ENCODE results near the gene SIGLEC5. TPM values are rescaled to one million over a fixed set of nuclear protein-coding genes. Genes with fewer than 3 reads are reported as not detected.

The SIGLEC5 gene
- polyA plus RNA-seq, 1 of the 3 experiments (the other 2 are of a cell fraction): not detected

GRCh38 chr19:51595190-51596175 is 34.7 kb downstream of the SIGLEC5 start:
- Histone ChIP-seq H3K4me2 (peak overlapping the region; percentile 93), H2AFZ (ENCODE audit: low read depth) (0 out of 2 replicates have a peak overlapping the region, but pooled peaks have one; percentile 97), H3K9ac (no peak overlapping the region), H3K4me1 (ENCODE audit: control insufficient read depth in 1 of 2, insufficient read depth in 2 of 2, low read depth in 1 of 2, low read length in 1 of 2) (peaks cover 0 to 20% of the 10 kb centered on the region in 2 experiments; a peak in 1 of 4 replicates), H3K4me3 (ENCODE audit: low read depth in 2 of 2, low read length in 1 of 2) (peak overlapping the region; percentile 79 to 82), H3K9me3 (no peaks in the 10 kb centered on the region), H4K20me1 (ENCODE audit: insufficient read depth) (no peaks in the 10 kb centered on the region), H3K27ac (ENCODE audit: low read depth in 2 of 2, low read length in 1 of 2) (no peak overlapping the region), H3K9me2 (no peaks in the 10 kb centered on the region), H3K27me3 (ENCODE audit: insufficient read depth) (no peaks in the 10 kb centered on the region), H3K79me2 (ENCODE audit: insufficient read depth) (no peaks in the 10 kb centered on the region), H3K36me3 (replicated peaks in 1 of 2; ENCODE audit: control insufficient read depth in 1 of 2, insufficient read depth in 2 of 2, low read length in 1 of 2) (peaks cover 0 to 3% of the 10 kb centered on the region in 2 experiments), H3F3A (replicated peaks; ENCODE audit: insufficient read depth) (no peaks in the 10 kb centered on the region)
- WGBS (ENCODE audit: low lambda C conversion rate): 61% methylated on average over 8 of the region's 8 CpGs
- no peak for TF ChIP-seq USF2 (IDR thresholded peaks at IDR 0.05; ENCODE audit: borderline replicate concordance, low read depth, low read length)
- DNase-seq: no peak
- ChIA-PET POLR2A (no interaction called here), CTCF (interaction anchor here (1.4 kb wide), 1 partner anchor 123 kb away, joined by 3 read pairs; no protein-coding TSS in a partner anchor)

- peak overlapping the region; percentile 97 for H2AFZ ChIP-seq (ENCODE audit: low read depth)
- H3K9me2 ChIP-seq: no peaks in the 10 kb centered on the region
- peaks cover 0 to 20% of the 10 kb centered on the region in 2 experiments; a peak in 1 of 4 replicates for H3K4me1 ChIP-seq (ENCODE audit: control insufficient read depth in 1 of 2, insufficient read depth in 2 of 2, low read depth in 1 of 2, low read length in 1 of 2)
- H3K9ac ChIP-seq: peak overlapping the region; percentile 57
- ChIA-PET POLR2A (interaction anchor here (1.6 kb wide), 1 partner anchor 24 kb away, joined by 6 read pairs; the partner anchor contains the start of gene ZNF175), CTCF (interaction anchor here (0.9 to 1.4 kb wide), 2 partner anchors 66 to 122 kb away, joined by 3 to 4 read pairs; no protein-coding TSS in a partner anchor)
- H3F3A ChIP-seq (replicated peaks; ENCODE audit: insufficient read depth): no peaks in the 10 kb centered on the region
- H3K27ac ChIP-seq (ENCODE audit: low read depth in 2 of 2, low read length in 1 of 2): peak overlapping the region in 1 of 2 experiments; percentile 62; a peak in 1 of 4 replicates
- peaks cover 0 to 3% of the 10 kb centered on the region in 2 experiments for H3K36me3 ChIP-seq (replicated peaks in 1 of 2; ENCODE audit: control insufficient read depth in 1 of 2, insufficient read depth in 2 of 2, low read length in 1 of 2)
- peak overlapping the region; percentile 79 to 82 for H3K4me3 ChIP-seq (ENCODE audit: low read depth in 2 of 2, low read length in 1 of 2)
- TF ChIP-seq YY1 (IDR thresholded peaks at IDR 0.05; ENCODE audit: low read depth) (0 out of 2 replicates have a peak, but pooled peaks have one; percentile 53), EP300 (IDR thresholded peaks at IDR 0.05; ENCODE audit: borderline replicate concordance in 1 of 2, low read depth in 1 of 2, low read length in 1 of 2) (no peak), JUND (IDR thresholded peaks at IDR 0.05) (no peak), TAF1 (IDR thresholded peaks at IDR 0.05; ENCODE audit: borderline replicate concordance, low read depth, low read length) (no peak)
- 3% methylated on average over 6 of the region's 6 CpGs for WGBS (ENCODE audit: low lambda C conversion rate)
- no peak for DNase-seq
- no peaks in the 10 kb centered on the region for H3K79me2 ChIP-seq (ENCODE audit: insufficient read depth)
- peak overlapping the region; percentile 93 for H3K4me2 ChIP-seq
- no peaks in the 10 kb centered on the region for H3K27me3 ChIP-seq (ENCODE audit: insufficient read depth)
- no peaks in the 10 kb centered on the region for H3K9me3 ChIP-seq
- H4K20me1 ChIP-seq (ENCODE audit: insufficient read depth): no peaks in the 10 kb centered on the region
Observed at GRCh38 chr19:51594774-51595109, 35.5 kb downstream of the SIGLEC5 start.
